ENCODE data around the gene CWH43. TPM values are rescaled to one million over a fixed set of nuclear protein-coding genes. Genes with fewer than 3 reads are reported as not detected.

Gene CWH43
- total and polyA plus RNA-seq, 12 donors: not detected

- Histone ChIP-seq H3K4me1 (replicated peaks in 1 of 2) (no peaks in the 10 kb centered on the region), H3K27ac (no peak overlapping the region), H3K36me3 (replicated peaks in 1 of 2) (no peaks in the 10 kb centered on the region), H3K9me3 (replicated peaks in 1 of 3) (no peaks in the 10 kb centered on the region), H3K4me3 (no peak overlapping the region), H3K27me3 (no peaks in the 10 kb centered on the region)
- TF ChIP-seq POLR2A (IDR thresholded peaks at IDR 0.05): no peak
- TF ChIP-seq, protein P1, sequence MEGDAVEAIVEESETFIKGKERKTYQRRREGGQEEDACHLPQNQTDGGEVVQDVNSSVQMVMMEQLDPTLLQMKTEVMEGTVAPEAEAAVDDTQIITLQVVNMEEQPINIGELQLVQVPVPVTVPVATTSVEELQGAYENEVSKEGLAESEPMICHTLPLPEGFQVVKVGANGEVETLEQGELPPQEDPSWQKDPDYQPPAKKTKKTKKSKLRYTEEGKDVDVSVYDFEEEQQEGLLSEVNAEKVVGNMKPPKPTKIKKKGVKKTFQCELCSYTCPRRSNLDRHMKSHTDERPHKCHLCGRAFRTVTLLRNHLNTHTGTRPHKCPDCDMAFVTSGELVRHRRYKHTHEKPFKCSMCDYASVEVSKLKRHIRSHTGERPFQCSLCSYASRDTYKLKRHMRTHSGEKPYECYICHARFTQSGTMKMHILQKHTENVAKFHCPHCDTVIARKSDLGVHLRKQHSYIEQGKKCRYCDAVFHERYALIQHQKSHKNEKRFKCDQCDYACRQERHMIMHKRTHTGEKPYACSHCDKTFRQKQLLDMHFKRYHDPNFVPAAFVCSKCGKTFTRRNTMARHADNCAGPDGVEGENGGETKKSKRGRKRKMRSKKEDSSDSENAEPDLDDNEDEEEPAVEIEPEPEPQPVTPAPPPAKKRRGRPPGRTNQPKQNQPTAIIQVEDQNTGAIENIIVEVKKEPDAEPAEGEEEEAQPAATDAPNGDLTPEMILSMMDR (IDR thresholded peaks at IDR 0.05): no peak
- intact Hi-C loops (cut with DNase I): no loop called here
- WGBS, 4 donors: 80 to 83% (median 82%) methylated on average over 6 of the region's 6 CpGs
- DNase-seq: no peak
Observed at GRCh38 chr4:48998440-48998839, 12.4 kb downstream of the CWH43 start.

DNA sequence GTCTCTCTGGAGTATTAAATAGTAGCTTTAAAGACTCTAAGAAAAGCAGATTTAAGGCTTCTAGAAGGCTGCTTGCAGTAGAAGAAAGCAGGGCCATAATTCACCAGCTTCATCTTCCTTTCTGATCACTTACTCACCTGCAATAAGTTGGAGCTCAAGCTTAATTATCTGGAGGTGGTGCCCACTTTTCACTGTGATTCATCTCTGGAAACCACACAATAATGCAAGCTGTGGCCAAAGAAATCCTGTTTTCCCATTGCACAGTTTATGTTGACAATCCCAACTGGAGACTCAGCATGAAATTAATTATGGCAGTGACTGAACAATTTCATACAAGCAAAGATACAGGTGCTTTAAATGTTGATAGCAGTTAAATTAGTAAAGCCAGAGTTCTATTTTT is 14.7 kb downstream of the CWH43 start:
- intact Hi-C loops (cut with DNase I): no loop called here
- Histone ChIP-seq H3K36me3 (replicated peaks in 1 of 2) (no peaks in the 10 kb centered on the region), H3K9me3 (replicated peaks in 1 of 3) (no peaks in the 10 kb centered on the region), H3K27ac (no peak overlapping the region), H3K27me3 (no peaks in the 10 kb centered on the region), H3K4me3 (no peak overlapping the region), H3K4me1 (replicated peaks in 1 of 2) (no peaks in the 10 kb centered on the region)
- no peak for TF ChIP-seq POLR2A (IDR thresholded peaks at IDR 0.05)
- TF ChIP-seq, protein P1 (IDR thresholded peaks at IDR 0.05): no peak
- no peak for DNase-seq

DNA sequence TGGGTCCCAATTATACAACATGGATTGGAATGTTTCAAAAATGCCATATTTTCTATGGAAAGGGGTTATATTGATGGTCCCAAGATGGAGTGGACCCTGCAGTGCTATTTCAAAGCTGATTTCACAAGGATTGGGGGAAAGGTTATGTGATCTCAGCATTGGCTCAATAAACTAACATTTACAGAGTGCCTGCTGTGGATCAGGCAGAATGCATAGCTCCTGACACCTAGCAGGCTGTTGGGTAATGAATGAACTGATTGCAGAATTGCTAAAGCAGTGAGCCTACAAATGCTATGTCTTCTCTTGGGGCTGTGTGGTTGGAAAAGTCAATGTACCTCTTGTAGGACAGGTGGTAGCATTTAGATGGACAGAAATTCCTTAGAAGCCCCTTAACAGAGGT is 16.9 kb downstream of the CWH43 start:
- Histone ChIP-seq H3K4me3 (no peak overlapping the region), H3K27ac (no peak overlapping the region), H3K4me1 (replicated peaks in 1 of 2) (no peaks in the 10 kb centered on the region), H3K36me3 (replicated peaks in 1 of 2) (no peaks in the 10 kb centered on the region), H3K27me3 (no peaks in the 10 kb centered on the region), H3K9me3 (replicated peaks in 1 of 3) (no peaks in the 10 kb centered on the region)
- DNase-seq: no peak
- intact Hi-C loops (cut with DNase I): no loop called here
- TF ChIP-seq POLR2A (IDR thresholded peaks at IDR 0.05): no peak
- TF ChIP-seq, protein P1 (IDR thresholded peaks at IDR 0.05): no peak

DNA sequence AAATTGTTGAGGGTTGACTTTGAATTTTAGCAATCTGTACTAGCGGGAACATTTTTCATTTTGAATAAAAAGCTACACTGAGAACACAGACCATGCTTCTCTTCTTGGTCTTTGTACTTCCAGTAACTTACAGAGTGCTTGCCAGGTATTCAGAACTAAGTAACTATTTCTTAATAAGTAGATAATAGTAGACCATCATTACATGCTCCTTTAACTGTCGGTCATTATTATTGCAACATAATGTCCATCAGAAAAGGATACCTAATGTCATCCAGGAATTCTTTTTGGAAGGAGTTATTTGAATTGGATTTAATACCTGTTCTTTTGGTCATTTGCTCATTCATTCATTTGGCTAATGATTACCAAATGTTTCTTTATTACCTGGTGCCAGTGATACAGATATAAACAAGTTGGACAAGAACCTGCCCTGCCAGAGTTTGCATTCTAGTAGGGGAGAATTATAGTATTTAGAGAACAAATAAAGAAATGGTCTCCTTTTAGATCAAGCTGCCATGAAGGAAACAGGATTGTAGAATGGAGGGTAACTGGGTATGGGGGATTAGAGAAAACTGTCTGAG is 32.7 kb downstream of the CWH43 start:
- 80 to 93% (median 85%) methylated on average over 2 of the region's 2 CpGs for WGBS, 4 donors
- Histone ChIP-seq H3K4me3 (no peak overlapping the region), H3K27me3 (no peaks in the 10 kb centered on the region), H3K27ac (no peak overlapping the region), H3K4me1 (replicated peaks in 1 of 2) (no peaks in the 10 kb centered on the region), H3K9me3 (replicated peaks in 1 of 3) (no peaks in the 10 kb centered on the region), H3K36me3 (replicated peaks in 1 of 2) (no peaks in the 10 kb centered on the region)
- intact Hi-C loops (cut with DNase I): no loop called here
- TF ChIP-seq, protein P1 (IDR thresholded peaks at IDR 0.05): no peak
- TF ChIP-seq POLR2A (IDR thresholded peaks at IDR 0.05): no peak
- DNase-seq: no peak

All from adrenal gland (tissue), 12 donors.